ENCODE measurements around the gene NACC1. TPM values are rescaled to one million over a fixed set of nuclear protein-coding genes. Genes with fewer than 3 reads are reported as not detected.
A peak's percentile ranks its signal among the peaks of the same experiment; 100 is the strongest.

The NACC1 gene
- total and polyA plus RNA-seq, 7 donors: 11.9 to 63.4 (median 43.5) TPM

GRCh38 chr19:13076320-13076719, 41.7 kb upstream of the NACC1 start:
- Histone ChIP-seq H3K27ac (peak overlapping the region; percentile 71), H3K27me3 (ENCODE audit: insufficient read depth in 3 of 3, low read length in 2 of 3) (no peaks in the 10 kb centered on the region), H3K36me3 (ENCODE audit: insufficient read depth in 1 of 2, low read depth in 1 of 2) (peaks cover 0 to 48% of the 10 kb centered on the region in 2 donors), H3K4me3 (no peak overlapping the region), H3K4me1 (peaks cover 54% of the 10 kb centered on the region), H3K9me3 (no peaks in the 10 kb centered on the region)
- intact Hi-C loops (cut with DNase I): no loop called here
- TF ChIP-seq CTCF (IDR thresholded peaks at IDR 0.05): no peak
- DNase-seq: no peak
- ATAC-seq: no peak
- 45 to 61% (median 50%) methylated on average over 8 of the region's 8 CpGs for WGBS, 3 donors

GRCh38 chr19:13076787-13077186, 41.3 kb upstream of the NACC1 start:
- Histone ChIP-seq H3K4me1 (peaks cover 50% of the 10 kb centered on the region), H3K27ac (peak overlapping the region; percentile 71), H3K36me3 (ENCODE audit: insufficient read depth in 1 of 2, low read depth in 1 of 2) (peaks cover 0 to 52% of the 10 kb centered on the region in 2 donors), H3K27me3 (ENCODE audit: insufficient read depth in 3 of 3, low read length in 2 of 3) (no peaks in the 10 kb centered on the region), H3K9me3 (no peaks in the 10 kb centered on the region), H3K4me3 (no peak overlapping the region)
- ATAC-seq (peak in 1 of 4 donors; percentile 5), DNase-seq (no peak)
- intact Hi-C loops (cut with DNase I): no loop called here
- WGBS, 3 donors: 39 to 49% (median 45%) methylated on average over 6 of the region's 6 CpGs
- TF ChIP-seq CTCF (IDR thresholded peaks at IDR 0.05): no peak

- no peaks in the 10 kb centered on the region for H3K9me3 ChIP-seq
- peak; percentile 19 to 54 (median 34) for ATAC-seq
- TF ChIP-seq CTCF (IDR thresholded peaks at IDR 0.05): no peak
- no peak for DNase-seq
- 43 to 59% (median 46%) methylated on average over 11 of the region's 11 CpGs for WGBS, 3 donors
- peaks cover 0 to 57% of the 10 kb centered on the region in 2 donors for H3K36me3 ChIP-seq (ENCODE audit: insufficient read depth in 1 of 2, low read depth in 1 of 2)
- intact Hi-C loops (cut with DNase I): no loop called here
- peak overlapping the region; percentile 71 for H3K27ac ChIP-seq
- H3K4me3 ChIP-seq: no peak overlapping the region
- H3K27me3 ChIP-seq (ENCODE audit: insufficient read depth in 3 of 3, low read length in 2 of 3): no peaks in the 10 kb centered on the region
- H3K4me1 ChIP-seq: peaks cover 50% of the 10 kb centered on the region
Observed at GRCh38 chr19:13077240-13077639, 40.8 kb upstream of the NACC1 start.

GRCh38 chr19:13078381-13078780, 39.7 kb upstream of the NACC1 start:
- no peak for TF ChIP-seq CTCF (IDR thresholded peaks at IDR 0.05)
- Histone ChIP-seq H3K9me3 (no peaks in the 10 kb centered on the region), H3K27me3 (ENCODE audit: insufficient read depth in 3 of 3, low read length in 2 of 3) (no peaks in the 10 kb centered on the region), H3K4me3 (no peak overlapping the region), H3K4me1 (peaks cover 60% of the 10 kb centered on the region), H3K36me3 (ENCODE audit: insufficient read depth in 1 of 2, low read depth in 1 of 2) (peaks cover 0 to 62% of the 10 kb centered on the region in 2 donors), H3K27ac (peak overlapping the region; percentile 71)
- 67 to 70% (median 68%) methylated on average over 10 of the region's 10 CpGs for whole genome bisulfite sequencing, 3 donors
- intact Hi-C loops (cut with DNase I): no loop called here
- no peak for ATAC-seq
- DNase-seq: no peak

- Histone ChIP-seq H3K27ac (peak overlapping the region; percentile 71), H3K27me3 (ENCODE audit: insufficient read depth in 3 of 3, low read length in 2 of 3) (no peaks in the 10 kb centered on the region), H3K36me3 (ENCODE audit: insufficient read depth in 1 of 2, low read depth in 1 of 2) (peaks cover 0 to 62% of the 10 kb centered on the region in 2 donors), H3K4me3 (no peak overlapping the region), H3K9me3 (no peaks in the 10 kb centered on the region), H3K4me1 (peaks cover 58% of the 10 kb centered on the region)
- TF ChIP-seq CTCF (IDR thresholded peaks at IDR 0.05): no peak
- no peak for DNase-seq
- intact Hi-C loops (cut with DNase I): no loop called here
- ATAC-seq: peak; percentile 39 to 56 (median 44)
- 30 to 42% (median 41%) methylated on average over 9 to 12 of the region's 12 CpGs for WGBS, 3 donors
Observed at GRCh38 chr19:13078897-13079541, 39.0 kb upstream of the NACC1 start.

Data from psoas muscle (tissue), 8 donors.